Pulmonary artery endothelial cell (primary cell): Measurements from ENCODE around the gene VGLL4. TPM values are rescaled to one million over a fixed set of nuclear protein-coding genes. Genes with fewer than 3 reads are reported as not detected.
"Not testable (repeated sequence)": the region's sequence is repeated elsewhere in the genome, so short reads cannot be mapped to it uniquely, and the experiment has no call there.

ENCODE experiments used
- DNase-seq: peaks from one replicate; pipeline ENCODE4 v3.0.0-alpha.2; 2011; ENCODE audit warnings: low read depth, low spot score
- total RNA-seq: library from RNA; depleted of rRNA; stranded (reverse); fragments of >200 nt; gene quantifications from 2 replicates; pipeline ENCODE4 v1.2.3, GENCODE V29; 2014

The VGLL4 gene
- 66.3 and 83.8 TPM in 2 replicates for total RNA-seq

- DNase-seq: peak; percentile 80
Observed at GRCh38 chr3:11643605-11644087, at the start of gene VGLL4. Gene VGLL4 (minus strand): TSS chr3:11643915. CDS start chr3:11643518, 397 bp downstream.

- no peak for DNase-seq
Observed at GRCh38 chr3:11692532-11692813, 48.8 kb upstream of the VGLL4 start.

GRCh38 chr3:11691767-11692531 lies 48.2 kb upstream of the VGLL4 start:
- no peak for DNase-seq

- no peak for DNase-seq
Observed at GRCh38 chr3:11690863-11691766, 47.4 kb upstream of the VGLL4 start.

- DNase-seq: no peak
Observed at GRCh38 chr3:11689749-11690148, 46.0 kb upstream of the VGLL4 start.

GRCh38 chr3:11684980-11685379 lies 41.3 kb upstream of the VGLL4 start:
- not testable (repeated sequence) for DNase-seq

- no peak for DNase-seq
Observed at GRCh38 chr3:11680509-11680908, 36.8 kb upstream of the VGLL4 start.

GRCh38 chr3:11679964-11680363 lies 36.2 kb upstream of the VGLL4 start:
- DNase-seq: no peak

GRCh38 chr3:11672363-11672762 lies 28.6 kb upstream of the VGLL4 start:
- DNase-seq: no peak

GRCh38 chr3:11671648-11672100 lies 28.0 kb upstream of the VGLL4 start:
- no peak for DNase-seq

GRCh38 chr3:11668243-11669235 lies 24.8 kb upstream of the VGLL4 start:
- no peak for DNase-seq

- no peak for DNase-seq
Observed at GRCh38 chr3:11665331-11665730, 21.6 kb upstream of the VGLL4 start.

GRCh38 chr3:11662392-11662990 lies 18.8 kb upstream of the VGLL4 start:
- DNase-seq: no peak

- no peak for DNase-seq
Observed at GRCh38 chr3:11661827-11662226, 18.1 kb upstream of the VGLL4 start.

- DNase-seq: no peak
Observed at GRCh38 chr3:11661052-11661656, 17.4 kb upstream of the VGLL4 start.

- DNase-seq: no peak
Observed at GRCh38 chr3:11660242-11660641, 16.5 kb upstream of the VGLL4 start.

GRCh38 chr3:11658180-11658579 lies 14.5 kb upstream of the VGLL4 start:
- no peak for DNase-seq

- no peak for DNase-seq
Observed at GRCh38 chr3:11655196-11655928, 11.6 kb upstream of the VGLL4 start.

GRCh38 chr3:11654166-11654565 lies 10.5 kb upstream of the VGLL4 start:
- DNase-seq: no peak
